Measurements from ENCODE around the gene AP4M1.

DNA sequence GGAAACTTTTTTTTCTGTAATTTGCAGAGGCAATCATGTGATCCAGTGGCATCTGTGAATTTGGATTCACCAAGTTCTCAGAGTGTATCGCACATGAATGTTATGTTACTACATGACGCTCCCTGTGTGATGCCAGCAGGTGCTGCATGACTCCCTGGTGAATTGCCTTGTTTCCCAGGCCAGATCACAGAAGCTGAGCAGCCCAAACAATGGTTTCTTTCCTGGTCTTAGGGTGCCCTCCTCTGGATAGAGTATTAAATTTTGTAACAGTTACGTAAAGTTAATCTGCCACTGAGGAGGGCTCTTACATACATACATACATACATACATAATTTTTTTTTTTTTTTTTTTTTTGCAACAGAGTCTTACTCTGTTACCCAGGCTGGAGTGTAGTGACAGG lies 48.2 kb upstream of the AP4M1 start:
- TF ChIP-seq, protein P1, sequence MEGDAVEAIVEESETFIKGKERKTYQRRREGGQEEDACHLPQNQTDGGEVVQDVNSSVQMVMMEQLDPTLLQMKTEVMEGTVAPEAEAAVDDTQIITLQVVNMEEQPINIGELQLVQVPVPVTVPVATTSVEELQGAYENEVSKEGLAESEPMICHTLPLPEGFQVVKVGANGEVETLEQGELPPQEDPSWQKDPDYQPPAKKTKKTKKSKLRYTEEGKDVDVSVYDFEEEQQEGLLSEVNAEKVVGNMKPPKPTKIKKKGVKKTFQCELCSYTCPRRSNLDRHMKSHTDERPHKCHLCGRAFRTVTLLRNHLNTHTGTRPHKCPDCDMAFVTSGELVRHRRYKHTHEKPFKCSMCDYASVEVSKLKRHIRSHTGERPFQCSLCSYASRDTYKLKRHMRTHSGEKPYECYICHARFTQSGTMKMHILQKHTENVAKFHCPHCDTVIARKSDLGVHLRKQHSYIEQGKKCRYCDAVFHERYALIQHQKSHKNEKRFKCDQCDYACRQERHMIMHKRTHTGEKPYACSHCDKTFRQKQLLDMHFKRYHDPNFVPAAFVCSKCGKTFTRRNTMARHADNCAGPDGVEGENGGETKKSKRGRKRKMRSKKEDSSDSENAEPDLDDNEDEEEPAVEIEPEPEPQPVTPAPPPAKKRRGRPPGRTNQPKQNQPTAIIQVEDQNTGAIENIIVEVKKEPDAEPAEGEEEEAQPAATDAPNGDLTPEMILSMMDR (conservative IDR thresholded peaks at IDR 0.05): no peak
- no peak for TF ChIP-seq ZFX (IDR thresholded peaks at IDR 0.05)
